HG03280 (cell line): ENCODE results near the gene NPC1.
"Not testable (repeated sequence)": the region's sequence is repeated elsewhere in the genome, so short reads cannot be mapped to it uniquely, and the experiment has no call there.

Experiments
- ATAC-seq: cut with Tn5 transposase; IDR thresholded peaks from one replicate; pipeline ENCODE4 v1.9.1; 2021; ENCODE audit warnings: mild to moderate bottlenecking, moderate library complexity; ENCODE audit not compliant: unreplicated experiment

NPC1 gene

GRCh38 chr18:23526501-23527063, 59.7 kb downstream of the NPC1 start:
- ATAC-seq = no peak

GRCh38 chr18:23524213-23524707, 62.0 kb downstream of the NPC1 start:
- no peak for ATAC-seq

GRCh38 chr18:23523429-23524212, 62.7 kb downstream of the NPC1 start:
- ATAC-seq = no peak

- ATAC-seq = no peak
These were observed 64.4 kb downstream of the NPC1 start for GRCh38 chr18:23521907-23522306.

- ATAC-seq = no peak
These were observed 65.0 kb downstream of the NPC1 start for GRCh38 chr18:23521271-23521670.

GRCh38 chr18:23519734-23520133, 66.6 kb downstream of the NPC1 start:
- ATAC-seq = no peak

GRCh38 chr18:23515911-23516546, 70.3 kb downstream of the NPC1 start:
- ATAC-seq = peak; percentile 86

- ATAC-seq = no peak
These were observed 73.7 kb downstream of the NPC1 start for GRCh38 chr18:23512641-23513040.

GRCh38 chr18:23512216-23512615, 74.1 kb downstream of the NPC1 start:
- ATAC-seq = not testable (repeated sequence)

GRCh38 chr18:23510923-23511322, 75.4 kb downstream of the NPC1 start:
- ATAC-seq = not testable (repeated sequence)

GRCh38 chr18:23506393-23506792, 79.9 kb downstream of the NPC1 start:
- no peak for ATAC-seq

- peak; percentile 24 for ATAC-seq
These were observed 81.6 kb downstream of the NPC1 start for GRCh38 chr18:23504720-23505119.

- no peak for ATAC-seq
These were observed 82.4 kb downstream of the NPC1 start for GRCh38 chr18:23503963-23504344.

- ATAC-seq = peak; percentile 86
These were observed 83.0 kb downstream of the NPC1 start, which contains the start of gene RMC1 for GRCh38 chr18:23503038-23503962. RMC1 (plus strand) TSS chr18:23503511; CDS start chr18:23503619, 108 bp downstream.

GRCh38 chr18:23502516-23503037, 83.7 kb downstream of the NPC1 start:
- ATAC-seq = no peak

GRCh38 chr18:23501626-23502025, 84.7 kb downstream of the NPC1 start:
- no peak for ATAC-seq

- no peak for ATAC-seq
These were observed 87.0 kb downstream of the NPC1 start for GRCh38 chr18:23499291-23499781.

- peak; percentile 30 for ATAC-seq
These were observed 87.4 kb downstream of the NPC1 start for GRCh38 chr18:23498877-23499276.

GRCh38 chr18:23498117-23498516, 88.2 kb downstream of the NPC1 start:
- ATAC-seq = no peak

GRCh38 chr18:23495723-23496440, 90.4 kb downstream of the NPC1 start:
- ATAC-seq = no peak
